GM21723 (cell line): ENCODE results near the gene VOPP1.
"Not testable (repeated sequence)": the region's sequence is repeated elsewhere in the genome, so short reads cannot be mapped to it uniquely, and the experiment has no call there.

Source experiments
- ATAC-seq: cut with Tn5 transposase; IDR thresholded peaks from one replicate; pipeline ENCODE4 v1.9.1; 2021; ENCODE audit warnings: mild to moderate bottlenecking, moderate library complexity; ENCODE audit not compliant: unreplicated experiment

Gene VOPP1

GRCh38 chr7:55572378-55573233, at the start of gene VOPP1:
Gene VOPP1, minus strand, starts transcription at chr7:55572502. Its CDS starts 178 bp downstream, at chr7:55572324.
- ATAC-seq = peak; percentile 53

GRCh38 chr7:55618913-55619312, 46.6 kb upstream of the VOPP1 start:
- no peak for ATAC-seq

GRCh38 chr7:55614365-55615064, 42.2 kb upstream of the VOPP1 start:
- ATAC-seq = not testable (repeated sequence)

GRCh38 chr7:55609726-55610125, 37.4 kb upstream of the VOPP1 start:
- ATAC-seq = not testable (repeated sequence)

- ATAC-seq = not testable (repeated sequence)
Measured at GRCh38 chr7:55605661-55606060, 33.4 kb upstream of the VOPP1 start.

GRCh38 chr7:55597944-55598499, 25.7 kb upstream of the VOPP1 start:
- peak; percentile 61 for ATAC-seq

- ATAC-seq = not testable (repeated sequence)
Measured at GRCh38 chr7:55597214-55597739, 25.0 kb upstream of the VOPP1 start.

- ATAC-seq = no peak
Measured at GRCh38 chr7:55595511-55595910, 23.2 kb upstream of the VOPP1 start.

- no peak for ATAC-seq
Measured at GRCh38 chr7:55594870-55595269, 22.6 kb upstream of the VOPP1 start.

GRCh38 chr7:55594414-55594813, 22.1 kb upstream of the VOPP1 start:
- no peak for ATAC-seq

GRCh38 chr7:55593515-55594318, 21.4 kb upstream of the VOPP1 start:
- ATAC-seq = peak; percentile 62

GRCh38 chr7:55593172-55593514, 20.8 kb upstream of the VOPP1 start:
- no peak for ATAC-seq

GRCh38 chr7:55592492-55592891, 20.2 kb upstream of the VOPP1 start:
- ATAC-seq = no peak

GRCh38 chr7:55591282-55591931, 19.1 kb upstream of the VOPP1 start:
- ATAC-seq = no peak

- no peak for ATAC-seq
Measured at GRCh38 chr7:55590517-55591281, 18.4 kb upstream of the VOPP1 start.

- no peak for ATAC-seq
Measured at GRCh38 chr7:55589905-55590304, 17.6 kb upstream of the VOPP1 start.

GRCh38 chr7:55588976-55589604, 16.8 kb upstream of the VOPP1 start:
- no peak for ATAC-seq

GRCh38 chr7:55588379-55588699, 16.0 kb upstream of the VOPP1 start:
- ATAC-seq = no peak

- ATAC-seq = no peak
Measured at GRCh38 chr7:55587687-55588378, 15.5 kb upstream of the VOPP1 start.
